HepG2 (cell line): ENCODE data around the gene WNT5B. TPM values are rescaled to one million over a fixed set of nuclear protein-coding genes. Genes with fewer than 3 reads are reported as not detected.

ENCODE experiments used
- CC2D1A ChIP-seq: sonication (generic); formaldehyde crosslinking; IDR thresholded peaks from 2 replicates; pipeline ENCODE4 v1.8.1; 2023; ENCODE audit warnings: mild to moderate bottlenecking, missing genetic modification reagents
- FIP1L1 ChIP-seq: fragments of 200-400 bp; formaldehyde crosslinking; IDR thresholded peaks from 2 replicates; pipeline ENCODE4 v1.6.1; 2018; ENCODE audit warnings: low read depth, mild to moderate bottlenecking, low read length, moderate library complexity, borderline replicate concordance; ENCODE audit not compliant: insufficient read depth
- GLI4 ChIP-seq: sonication (generic); formaldehyde crosslinking; IDR thresholded peaks from 2 replicates; pipeline ENCODE4 v1.5.1; 2020; ENCODE audit warnings: missing genetic modification reagents, mild to moderate bottlenecking, moderate library complexity, borderline replicate concordance
- HDAC1 ChIP-seq: sonication (generic); formaldehyde crosslinking; IDR thresholded peaks from 2 replicates; pipeline ENCODE4 v1.5.1; 2020; ENCODE audit warnings: mild to moderate bottlenecking, missing genetic modification reagents
- KDM3A ChIP-seq: IDR thresholded peaks from 2 replicates; pipeline ENCODE4 v1.6.1; 2018; ENCODE audit warnings: low read depth, missing compliant biosample characterization
- RNF2 ChIP-seq: fragments of 450-650 bp; conservative IDR thresholded peaks from 2 replicates; pipeline ENCODE4 v1.6.1; 2016; ENCODE audit warnings: low read depth
- SMAD9 ChIP-seq: sonication (generic); formaldehyde crosslinking; IDR thresholded peaks from 2 replicates; pipeline ENCODE4 v1.5.1; 2020; ENCODE audit warnings: mild to moderate bottlenecking, missing genetic modification reagents
- TARDBP ChIP-seq: sonication (generic); formaldehyde crosslinking; IDR thresholded peaks from 2 replicates; pipeline ENCODE4 v1.8.0; 2022; ENCODE audit warnings: mild to moderate bottlenecking, missing genetic modification reagents
- TBX2 ChIP-seq: sonication (generic); formaldehyde crosslinking; IDR thresholded peaks from 2 replicates; pipeline ENCODE4 v1.5.0; 2020; ENCODE audit warnings: missing genetic modification reagents, mild to moderate bottlenecking, borderline replicate concordance
- ZFP36L2 ChIP-seq: sonication (generic); formaldehyde crosslinking; IDR thresholded peaks from 2 replicates; pipeline ENCODE4 v1.4.0; 2020; ENCODE audit warnings: missing genetic modification reagents
- ZFP62 ChIP-seq: sonication (generic); formaldehyde crosslinking; IDR thresholded peaks from 2 replicates; pipeline ENCODE4 v1.4.0; 2020; ENCODE audit warnings: missing genetic modification reagents
- ZNF350 ChIP-seq: sonication (generic); formaldehyde crosslinking; IDR thresholded peaks from 2 replicates; pipeline ENCODE4 v1.4.0; 2020; ENCODE audit warnings: mild to moderate bottlenecking, low read depth, missing genetic modification reagents, borderline replicate concordance
- ZNF451 ChIP-seq: sonication (generic); formaldehyde crosslinking; IDR thresholded peaks from 2 replicates; pipeline ENCODE4 v1.5.0; 2020; ENCODE audit warnings: mild to moderate bottlenecking, missing genetic modification reagents
- ZNF460 ChIP-seq: sonication (generic); formaldehyde crosslinking; IDR thresholded peaks from 2 replicates; pipeline ENCODE4 v1.5.1; 2020; ENCODE audit warnings: missing genetic modification reagents, mild to moderate bottlenecking, borderline replicate concordance
- ZNF552 ChIP-seq: sonication (generic); formaldehyde crosslinking; IDR thresholded peaks from 2 replicates; pipeline ENCODE4 v1.9.0; 2022; ENCODE audit warnings: missing genetic modification reagents, mild to moderate bottlenecking, borderline replicate concordance
- ZNF878 ChIP-seq: sonication (generic); formaldehyde crosslinking; IDR thresholded peaks from 2 replicates; pipeline ENCODE4 v1.8.1; 2023; ENCODE audit warnings: mild to moderate bottlenecking, missing genetic modification reagents, moderate library complexity
- polyA plus RNA-seq, 8 experiments: library from polyadenylated mRNA; depleted of rRNA in 3 of 8; stranded (reverse) in 7 of 8; unstranded in 1 of 8; fragments of >200 nt; fragmentation: Illumina TruSeq in 4 of 8; extraction: Trizol in 4 of 8; gene quantifications; 2 replicates each; pipeline versions ENCODE4 v1.2.1 to v1.2.3, GENCODE V29; 2011 to 2016; ENCODE audit warnings: low read depth in 4 of 8, missing spikeins in 1 of 8, mixed read lengths in 1 of 8; ENCODE audit not compliant: insufficient read depth in 1 of 8
- total RNA-seq, 5 experiments: library from RNA; depleted of rRNA; stranded (reverse); fragments of >200 nt; fragmentation: Illumina TruSeq; extraction: Trizol; gene quantifications; 2 replicates each; pipeline ENCODE4 v1.2.3, GENCODE V29; 2016; ENCODE audit warnings: low read depth in 1 of 5
- TF ChIP-seq, protein P1 (sequence below): sonication (generic); formaldehyde crosslinking; IDR thresholded peaks from 2 replicates; pipeline ENCODE4 v1.4.0; 2020; ENCODE audit warnings: missing genetic modification reagents
- TF ChIP-seq, protein P2 (sequence below): sonication (generic); formaldehyde crosslinking; IDR thresholded peaks from 2 replicates; pipeline ENCODE4 v1.4.0; 2020; ENCODE audit warnings: missing genetic modification reagents
- TF ChIP-seq, protein P3 (sequence below): IDR thresholded peaks from 2 replicates; pipeline ENCODE4 v1.6.1; 2012; ENCODE audit warnings: inconsistent platforms

WNT5B gene
- total and polyA plus RNA-seq, 2 of the 13 experiments (the other 11 are each of a cell fraction or from before 2014, with no cell fraction given): 0.04 TPM; not detected in 1

DNA sequence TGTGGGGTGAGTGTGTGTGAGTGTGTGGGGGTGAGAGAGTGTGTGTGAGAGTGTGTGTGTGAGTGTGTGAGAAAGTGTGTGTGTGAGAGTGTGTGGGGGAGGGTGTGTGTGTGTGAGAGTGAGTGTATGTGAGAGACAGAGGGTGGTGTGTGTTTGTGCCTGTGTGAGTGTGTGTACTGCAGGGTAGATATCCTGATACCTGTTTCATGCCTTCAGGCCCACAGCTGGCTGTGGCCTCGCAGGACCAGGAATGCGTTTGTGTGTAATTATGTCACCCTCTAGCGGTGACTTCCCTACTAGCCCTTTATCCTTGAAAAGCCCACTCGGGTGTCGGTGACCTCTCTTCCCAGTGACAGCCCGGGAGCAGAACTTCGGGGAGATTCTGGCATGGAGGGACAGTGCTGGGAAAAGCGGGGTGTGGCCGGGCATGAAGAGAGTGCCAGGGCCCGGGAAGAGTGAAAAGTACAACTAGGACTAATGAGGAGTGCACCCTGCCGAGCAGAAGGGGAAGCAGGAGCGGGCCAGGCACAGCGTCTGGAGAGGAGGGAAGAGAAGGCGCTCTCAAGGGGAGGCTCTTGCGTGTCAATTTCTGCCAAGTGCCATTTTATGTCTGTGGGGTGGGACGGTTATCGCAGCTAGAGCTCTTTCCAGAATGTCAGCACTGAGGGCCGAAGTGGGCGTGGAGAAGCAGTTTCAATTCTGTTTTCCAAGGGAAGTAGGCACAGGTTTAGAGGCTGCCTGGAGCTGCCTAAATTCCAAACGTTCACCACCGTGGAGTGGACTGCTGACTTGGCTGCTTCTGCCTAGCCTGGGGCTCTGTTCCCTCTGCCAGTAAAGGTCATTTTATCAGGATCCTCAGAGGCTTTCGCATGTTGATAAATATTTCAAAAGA lies 23.7 kb upstream of the WNT5B start (continued):
- TF ChIP-seq, protein P1, sequence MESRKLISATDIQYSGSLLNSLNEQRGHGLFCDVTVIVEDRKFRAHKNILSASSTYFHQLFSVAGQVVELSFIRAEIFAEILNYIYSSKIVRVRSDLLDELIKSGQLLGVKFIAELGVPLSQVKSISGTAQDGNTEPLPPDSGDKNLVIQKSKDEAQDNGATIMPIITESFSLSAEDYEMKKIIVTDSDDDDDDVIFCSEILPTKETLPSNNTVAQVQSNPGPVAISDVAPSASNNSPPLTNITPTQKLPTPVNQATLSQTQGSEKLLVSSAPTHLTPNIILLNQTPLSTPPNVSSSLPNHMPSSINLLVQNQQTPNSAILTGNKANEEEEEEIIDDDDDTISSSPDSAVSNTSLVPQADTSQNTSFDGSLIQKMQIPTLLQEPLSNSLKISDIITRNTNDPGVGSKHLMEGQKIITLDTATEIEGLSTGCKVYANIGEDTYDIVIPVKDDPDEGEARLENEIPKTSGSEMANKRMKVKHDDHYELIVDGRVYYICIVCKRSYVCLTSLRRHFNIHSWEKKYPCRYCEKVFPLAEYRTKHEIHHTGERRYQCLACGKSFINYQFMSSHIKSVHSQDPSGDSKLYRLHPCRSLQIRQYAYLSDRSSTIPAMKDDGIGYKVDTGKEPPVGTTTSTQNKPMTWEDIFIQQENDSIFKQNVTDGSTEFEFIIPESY (CRISPR knock-in tag): 0 out of 2 replicates have a peak, but pooled peaks have one; percentile 41
- TF ChIP-seq KDM3A (CRISPR knock-in tag) (peak; percentile 20; the same call in 1 of the 2 replicates), RNF2 (no peak), ZFP36L2 (CRISPR knock-in tag) (no peak), CC2D1A (CRISPR knock-in tag) (no peak), ZNF552 (CRISPR knock-in tag) (no peak), SMAD9 (CRISPR knock-in tag) (peak; percentile 64; the same call in 1 of the 2 replicates), HDAC1 (peak; percentile 11; the same call in 1 of the 2 replicates), ZFP62 (CRISPR knock-in tag) (no peak), TARDBP (no peak), ZNF878 (CRISPR knock-in tag) (peak; percentile 42; the same call in 1 of the 2 replicates), FIP1L1 (no peak), ZNF460 (CRISPR knock-in tag) (no peak), ZNF350 (CRISPR knock-in tag) (peak; percentile 48; the same call in 1 of the 2 replicates), ZNF451 (CRISPR knock-in tag) (no peak), TBX2 (CRISPR knock-in tag) (no peak; the same call in 1 of the 2 replicates), GLI4 (CRISPR knock-in tag) (no peak)
- TF ChIP-seq, protein P2, sequence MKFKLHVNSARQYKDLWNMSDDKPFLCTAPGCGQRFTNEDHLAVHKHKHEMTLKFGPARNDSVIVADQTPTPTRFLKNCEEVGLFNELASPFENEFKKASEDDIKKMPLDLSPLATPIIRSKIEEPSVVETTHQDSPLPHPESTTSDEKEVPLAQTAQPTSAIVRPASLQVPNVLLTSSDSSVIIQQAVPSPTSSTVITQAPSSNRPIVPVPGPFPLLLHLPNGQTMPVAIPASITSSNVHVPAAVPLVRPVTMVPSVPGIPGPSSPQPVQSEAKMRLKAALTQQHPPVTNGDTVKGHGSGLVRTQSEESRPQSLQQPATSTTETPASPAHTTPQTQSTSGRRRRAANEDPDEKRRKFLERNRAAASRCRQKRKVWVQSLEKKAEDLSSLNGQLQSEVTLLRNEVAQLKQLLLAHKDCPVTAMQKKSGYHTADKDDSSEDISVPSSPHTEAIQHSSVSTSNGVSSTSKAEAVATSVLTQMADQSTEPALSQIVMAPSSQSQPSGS (CRISPR knock-in tag): no peak
- TF ChIP-seq, protein P3, sequence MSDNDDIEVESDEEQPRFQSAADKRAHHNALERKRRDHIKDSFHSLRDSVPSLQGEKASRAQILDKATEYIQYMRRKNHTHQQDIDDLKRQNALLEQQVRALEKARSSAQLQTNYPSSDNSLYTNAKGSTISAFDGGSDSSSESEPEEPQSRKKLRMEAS: peak; percentile 21; the same call in 1 of the 2 replicates
